Dedifferentiated amniotic fluid mesenchymal stem cell (primary cell): ENCODE data around the gene COL19A1.
A peak's percentile ranks its signal among the peaks of the same experiment; 100 is the strongest.
"Not testable (repeated sequence)": the region's sequence is repeated elsewhere in the genome, so short reads cannot be mapped to it uniquely, and the experiment has no call there.

Source experiments
- DNase-seq: peaks from one replicate; pipeline ENCODE4 v3.0.0-alpha.2; 2016; ENCODE audit errors: extremely low spot score

COL19A1 gene

DNA sequence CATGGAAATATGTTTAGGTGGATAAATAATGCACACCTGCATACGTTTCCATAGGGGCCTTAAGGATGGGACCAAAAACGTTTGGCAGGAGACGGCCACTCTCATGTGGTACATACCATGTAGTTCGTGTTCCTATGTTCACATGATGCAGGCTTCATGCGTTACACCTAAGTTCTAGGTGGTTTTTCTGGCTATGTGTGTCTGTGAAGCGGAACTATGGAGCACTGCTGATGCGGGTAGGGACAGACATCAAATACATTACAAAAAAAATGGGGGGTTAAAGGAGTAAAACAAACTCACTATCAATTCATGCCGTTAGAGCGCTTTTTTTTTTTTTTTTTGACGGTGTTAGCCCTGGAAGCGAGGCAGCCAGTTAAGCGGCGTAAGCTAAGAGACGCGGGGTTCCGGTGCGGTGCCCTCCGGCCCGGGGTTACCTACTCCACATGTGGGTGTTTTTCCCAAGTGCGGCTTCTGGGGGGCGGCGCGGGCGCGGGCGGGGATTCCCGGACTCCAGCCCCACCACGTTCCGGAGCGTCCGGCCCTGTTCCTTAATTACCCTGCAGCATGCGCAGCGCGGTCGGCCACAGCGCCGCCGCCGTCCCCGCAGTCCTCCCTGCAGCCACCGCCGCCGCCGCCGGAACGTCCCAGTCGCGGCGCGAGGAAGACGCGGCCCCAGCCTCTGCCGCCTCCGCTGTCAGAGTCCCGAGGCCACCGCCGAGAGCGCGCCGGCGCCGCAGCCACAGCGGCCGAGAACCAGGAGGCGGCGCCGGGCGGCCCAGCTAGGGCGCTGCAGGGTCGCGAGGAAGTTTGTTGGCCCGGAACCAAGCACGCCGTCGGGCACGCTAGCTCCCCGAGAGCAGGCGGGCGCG, 648 bp downstream of the COL19A1 start:
- peak; percentile 21 for DNase-seq

- no peak for DNase-seq
Observed at GRCh38 chr6:69867639-69867976, 1.3 kb downstream of the COL19A1 start.

DNA sequence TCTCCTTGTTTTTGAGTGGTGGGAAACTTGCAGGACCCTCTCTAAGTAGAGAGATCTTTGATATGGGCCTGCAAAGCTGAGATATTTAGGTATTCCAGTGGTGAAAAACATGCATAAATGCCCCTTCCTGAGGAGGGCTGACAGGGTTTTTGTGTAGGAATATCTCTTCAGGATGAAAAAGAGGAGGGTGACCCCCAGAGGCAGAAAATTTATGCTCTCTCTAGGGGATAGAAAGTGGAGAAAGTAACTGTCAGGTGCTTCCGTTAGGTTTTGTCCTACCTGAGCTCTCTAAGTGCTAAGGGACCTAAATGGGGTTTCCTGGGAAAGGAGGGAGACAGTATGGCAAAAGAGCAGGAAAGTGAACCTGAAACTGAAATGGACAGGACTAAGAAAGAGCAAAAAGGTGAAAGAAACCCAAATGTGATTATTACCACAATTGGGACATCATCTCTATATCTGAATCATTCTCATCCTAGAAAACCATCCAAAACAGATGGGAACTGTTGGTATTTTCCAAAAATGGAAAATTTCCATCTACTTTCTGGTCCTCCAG, 2.0 kb downstream of the COL19A1 start:
- DNase-seq: no peak

GRCh38 chr6:69868961-69869360, 2.6 kb downstream of the COL19A1 start:
- no peak for DNase-seq

DNA sequence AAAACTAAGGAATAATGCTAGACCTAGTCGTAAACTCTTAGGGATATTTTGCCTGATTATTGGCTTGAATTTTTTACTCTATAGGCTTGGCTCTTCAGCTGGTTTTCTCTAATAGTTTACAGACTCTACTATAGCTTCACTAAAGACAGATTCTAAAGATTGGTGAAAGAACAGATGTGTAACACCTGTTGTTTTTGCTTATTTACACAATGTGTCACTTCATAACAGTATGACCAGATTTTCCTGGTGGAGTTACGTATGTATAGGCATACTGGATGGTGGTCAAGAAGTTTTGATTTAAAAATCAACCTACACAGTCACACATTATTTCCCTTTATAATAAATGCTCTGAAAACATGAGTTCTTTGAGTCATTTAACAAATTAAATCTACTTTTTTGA, 4.8 kb downstream of the COL19A1 start:
- no peak for DNase-seq

DNA sequence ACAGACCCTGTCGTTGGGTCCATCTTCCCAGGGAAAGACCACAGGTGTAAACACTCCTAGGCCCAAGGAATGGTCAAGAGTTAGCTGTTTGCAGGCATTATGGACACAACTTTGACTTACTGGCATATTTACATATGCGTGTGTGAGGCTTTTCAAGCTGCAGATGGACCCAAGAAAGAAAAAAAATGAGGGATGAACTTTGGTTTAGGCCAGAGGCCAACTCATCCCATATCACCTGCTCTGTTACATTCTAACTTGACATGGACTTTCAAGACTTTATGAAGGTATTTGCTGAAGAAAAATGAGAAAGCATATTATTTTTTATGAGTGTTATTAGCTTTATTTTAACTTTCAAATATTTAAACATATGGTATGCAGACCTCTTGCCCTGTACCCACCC, 6.9 kb downstream of the COL19A1 start:
- no peak for DNase-seq

GRCh38 chr6:69875715-69876114, 9.4 kb downstream of the COL19A1 start:
- no peak for DNase-seq

- no peak for DNase-seq
Observed at GRCh38 chr6:69878795-69879194, 12.4 kb downstream of the COL19A1 start.

DNA sequence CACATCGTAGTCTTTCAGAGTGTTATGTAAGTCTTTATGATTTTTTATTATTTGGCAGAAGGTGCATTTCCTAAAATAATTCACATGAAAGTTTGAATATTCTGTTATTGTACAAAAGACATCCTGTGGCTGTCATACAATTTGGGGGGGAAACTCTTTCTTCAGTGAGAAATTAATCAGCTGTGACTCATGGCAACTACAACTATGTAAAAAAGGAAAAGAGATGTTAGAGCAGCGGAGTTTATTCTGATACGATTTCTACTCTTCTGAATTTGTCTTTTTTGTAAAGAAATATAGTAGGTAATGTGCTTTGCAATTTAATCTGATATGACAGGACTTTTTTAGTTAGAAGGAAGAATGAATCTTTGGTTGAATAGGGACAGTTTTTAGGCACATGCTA, 14.2 kb downstream of the COL19A1 start:
- no peak for DNase-seq

- DNase-seq: no peak
Observed at GRCh38 chr6:69881322-69882151, 15.2 kb downstream of the COL19A1 start.

DNA sequence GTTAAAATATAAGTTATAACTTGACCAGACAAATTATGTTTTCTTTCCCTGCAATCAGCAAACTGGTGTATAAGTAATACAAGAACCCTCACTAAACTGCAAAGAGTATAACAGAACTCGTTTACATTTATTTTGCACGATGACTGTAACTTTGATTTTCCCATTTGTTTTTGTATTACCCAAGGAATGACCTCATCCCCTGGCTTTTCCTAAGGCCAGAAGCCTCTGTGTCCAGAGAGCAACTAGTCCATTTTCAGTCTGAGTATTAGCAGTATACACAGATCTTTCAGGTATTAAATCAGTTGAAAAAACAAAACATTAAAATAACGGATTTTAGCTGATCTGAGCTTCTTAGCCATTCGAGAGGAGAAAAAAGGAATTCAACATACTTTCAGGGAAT, 17.2 kb downstream of the COL19A1 start:
- DNase-seq: no peak

- DNase-seq: no peak
Observed at GRCh38 chr6:69884231-69884630, 17.9 kb downstream of the COL19A1 start.

GRCh38 chr6:69887026-69887425, 20.7 kb downstream of the COL19A1 start:
- DNase-seq: no peak

DNA sequence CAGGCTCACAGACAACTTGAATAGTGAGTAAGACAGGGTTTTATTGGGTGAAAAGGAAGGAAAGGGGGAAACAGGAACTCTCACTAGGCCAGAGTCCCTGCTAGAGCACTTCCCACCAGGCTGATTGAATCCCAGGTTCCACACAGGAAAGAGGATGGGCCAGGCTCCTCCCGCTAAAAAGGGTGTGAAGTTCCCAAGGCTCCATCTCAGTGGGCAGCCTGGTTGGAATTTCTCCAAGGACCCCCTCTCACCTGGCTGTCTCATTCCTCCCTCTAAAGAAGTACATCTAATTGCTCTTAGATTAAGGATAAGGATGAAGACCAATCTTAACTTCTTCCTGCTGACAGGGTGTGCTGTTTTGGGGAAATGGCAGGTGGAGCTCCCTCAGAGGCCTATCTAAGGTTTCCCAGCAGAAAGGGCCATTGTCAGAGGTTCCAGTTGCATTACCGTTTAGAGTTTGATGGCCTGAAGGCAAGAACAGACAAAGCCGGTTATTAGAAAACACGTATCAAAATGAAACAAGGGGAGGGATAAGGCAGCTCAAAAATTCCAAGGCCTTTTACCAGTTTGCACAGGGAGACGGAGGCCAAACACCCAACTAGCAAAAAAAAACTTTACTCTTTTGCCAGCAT, 21.5 kb downstream of the COL19A1 start:
- no peak for DNase-seq

- DNase-seq: no peak
Observed at GRCh38 chr6:69888482-69889233, 22.3 kb downstream of the COL19A1 start.

GRCh38 chr6:69889234-69889974, 23.0 kb downstream of the COL19A1 start:
- DNase-seq: not testable (repeated sequence)

DNA sequence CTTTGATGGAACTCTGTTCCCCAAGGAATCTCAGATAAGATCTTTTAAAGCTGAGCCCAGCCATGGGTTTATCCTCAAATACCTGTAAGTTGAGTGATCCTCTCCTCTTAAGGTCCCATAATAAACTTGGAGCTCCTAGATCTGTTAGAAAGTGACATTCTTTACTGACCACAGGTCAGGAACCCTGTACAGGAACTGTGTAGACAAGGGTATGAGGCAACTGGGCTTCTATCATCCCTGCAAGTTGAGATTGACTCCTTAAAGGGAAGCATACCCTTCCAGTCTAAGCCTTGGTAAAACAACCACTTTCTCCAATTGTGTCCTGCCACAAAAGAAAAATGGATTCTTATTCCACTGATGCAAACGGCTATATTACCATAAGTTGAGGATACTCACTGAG, 26.2 kb downstream of the COL19A1 start:
- not testable (repeated sequence) for DNase-seq

DNA sequence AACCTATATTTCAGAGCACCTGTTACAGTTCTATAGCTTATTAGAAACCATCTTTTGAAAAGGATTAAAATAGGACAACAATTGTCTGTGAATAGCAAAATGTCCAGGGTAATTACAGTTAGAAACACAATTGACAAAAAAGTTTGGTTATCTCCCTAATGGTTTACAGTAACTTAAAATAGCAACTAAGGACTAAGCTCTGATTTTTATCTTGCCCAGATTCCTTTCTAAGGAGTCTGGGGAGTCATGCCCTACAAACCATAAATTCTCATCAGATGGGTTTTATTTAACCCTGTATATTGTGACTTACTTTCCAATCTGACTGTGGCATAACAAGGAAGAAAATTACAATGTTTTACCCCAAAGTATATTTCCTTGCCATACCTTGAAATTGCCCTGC, 26.9 kb downstream of the COL19A1 start:
- DNase-seq: not testable (repeated sequence)

DNA sequence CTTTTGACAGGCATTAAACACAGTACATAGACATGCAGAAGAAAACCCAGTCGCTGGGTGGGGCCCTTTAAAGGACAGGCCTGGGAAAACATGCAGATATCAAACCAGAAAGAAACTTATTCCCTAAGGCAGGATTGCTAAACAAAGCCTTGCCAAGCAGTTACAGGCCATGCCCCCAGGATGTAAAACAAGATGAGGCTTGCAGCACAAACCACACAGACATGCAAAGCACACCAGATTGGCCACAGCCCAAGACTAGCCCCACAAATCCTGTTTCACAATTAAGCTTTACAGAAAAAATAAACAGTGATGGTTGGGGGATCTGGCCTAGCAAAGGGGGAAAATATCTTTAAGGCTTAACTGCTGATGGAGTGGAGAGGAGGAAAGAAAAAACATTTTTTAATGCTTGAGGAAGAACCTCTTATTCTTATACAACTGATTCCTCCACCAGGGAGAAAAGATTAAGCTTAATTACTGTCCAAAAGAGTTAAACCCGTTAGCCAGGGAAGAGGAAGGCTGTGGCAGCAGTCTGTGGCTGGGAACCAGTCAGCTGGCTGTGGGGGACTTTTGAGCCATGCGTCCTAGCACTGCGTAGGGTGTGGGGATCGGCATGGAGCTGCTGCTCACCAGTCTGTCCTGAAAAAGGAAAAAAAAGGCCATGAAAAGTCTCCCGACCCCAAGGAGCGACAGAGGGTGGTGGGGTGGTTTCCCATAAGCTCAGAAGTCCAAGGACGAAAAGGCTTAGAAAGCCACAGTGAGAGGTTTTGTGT, 28.4 kb downstream of the COL19A1 start:
- DNase-seq: peak; percentile 93

DNA sequence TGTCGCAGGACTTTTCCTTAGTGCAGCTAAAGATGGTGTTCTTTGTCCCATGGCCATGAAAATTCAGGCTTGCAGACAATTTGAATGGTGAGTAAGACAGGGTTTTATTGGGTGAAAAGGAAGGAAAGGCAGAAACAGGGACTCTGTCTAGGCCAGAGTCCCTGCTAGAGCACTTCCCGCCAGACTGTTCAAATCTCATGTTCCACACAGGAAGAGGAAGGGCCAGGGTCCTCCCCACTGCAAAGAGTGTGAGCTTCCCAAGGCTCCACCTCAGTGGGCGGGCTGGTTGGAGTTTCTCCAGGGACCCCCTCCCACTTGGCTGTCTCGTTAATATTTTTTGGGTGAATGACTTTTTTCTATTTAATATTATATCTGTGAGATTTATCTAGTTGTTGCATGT, 29.0 kb downstream of the COL19A1 start:
- no peak for DNase-seq
